HG02981 (cell line): Measurements from ENCODE around the gene IL19.

Source experiments
- ATAC-seq: cut with Tn5 transposase; IDR thresholded peaks from one replicate; pipeline ENCODE4 v1.9.1; 2021; ENCODE audit warnings: mild to moderate bottlenecking, moderate library complexity; ENCODE audit not compliant: unreplicated experiment

Gene IL19, protein sequence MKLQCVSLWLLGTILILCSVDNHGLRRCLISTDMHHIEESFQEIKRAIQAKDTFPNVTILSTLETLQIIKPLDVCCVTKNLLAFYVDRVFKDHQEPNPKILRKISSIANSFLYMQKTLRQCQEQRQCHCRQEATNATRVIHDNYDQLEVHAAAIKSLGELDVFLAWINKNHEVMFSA

GRCh38 chr1:206770531-206771337 is at the start of gene IL19:
Gene IL19, plus strand, starts transcription at chr1:206770773. Its CDS starts 65,890 bp downstream, at chr1:206836663.
- ATAC-seq, result no peak

DNA sequence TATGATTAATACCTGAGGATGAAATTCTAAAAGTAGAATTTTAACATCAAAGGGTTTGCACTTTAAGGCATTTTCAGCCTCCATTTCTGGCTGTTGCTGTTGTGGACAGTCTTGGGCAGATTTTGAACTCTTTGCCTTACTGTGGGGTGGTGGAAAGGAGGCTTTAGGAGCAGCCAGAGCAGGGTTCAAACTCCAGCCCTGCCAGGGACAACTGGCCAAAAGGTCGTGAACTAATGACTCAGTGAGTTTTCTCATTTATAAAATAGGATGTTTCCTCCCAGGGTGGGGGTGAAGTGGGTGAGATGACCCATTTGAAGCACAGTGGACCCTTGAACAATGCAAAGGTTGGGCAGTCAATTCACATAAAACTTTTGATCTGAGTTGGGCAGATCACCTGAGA is 49.1 kb upstream of the IL19 start:
- ATAC-seq, result no peak

DNA sequence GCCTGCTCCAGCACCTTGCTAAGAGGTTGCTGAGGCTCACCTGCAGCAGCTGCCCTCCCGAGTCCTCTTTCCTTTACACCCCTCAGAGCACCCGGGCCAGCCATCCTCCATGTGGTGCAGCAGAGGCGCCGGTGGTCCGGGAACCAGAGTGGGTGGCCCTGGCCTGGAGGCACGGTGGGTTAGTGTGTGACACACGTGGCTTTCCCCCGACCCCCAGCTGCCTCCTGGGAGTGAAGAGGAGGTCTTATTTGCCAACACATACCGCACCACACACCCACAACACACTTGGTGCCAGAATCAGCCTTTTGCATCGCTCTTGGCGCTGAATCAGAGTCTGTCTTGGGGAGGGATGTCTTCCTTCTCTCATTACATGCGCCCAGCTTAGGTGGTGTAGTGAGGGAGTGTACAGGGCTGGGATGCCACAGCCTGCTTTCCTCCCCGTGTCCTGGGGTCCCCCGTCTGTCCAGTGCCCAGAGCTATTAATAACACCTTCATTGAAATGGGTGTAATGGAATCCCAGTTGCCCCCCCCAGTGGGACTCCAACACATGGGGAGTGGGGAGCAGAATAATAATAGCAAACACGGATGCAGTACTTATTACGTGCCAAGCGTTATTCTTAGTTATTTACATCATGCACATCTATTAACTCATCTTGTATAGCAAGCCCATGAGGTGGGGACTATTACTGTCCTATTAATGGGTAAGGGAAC is 47.7 kb upstream of the IL19 start:
- ATAC-seq, result no peak

GRCh38 chr1:206723462-206723804 is 47.1 kb upstream of the IL19 start:
- ATAC-seq, result no peak

GRCh38 chr1:206723805-206724472 is 46.6 kb upstream of the IL19 start:
- no peak for ATAC-seq

DNA sequence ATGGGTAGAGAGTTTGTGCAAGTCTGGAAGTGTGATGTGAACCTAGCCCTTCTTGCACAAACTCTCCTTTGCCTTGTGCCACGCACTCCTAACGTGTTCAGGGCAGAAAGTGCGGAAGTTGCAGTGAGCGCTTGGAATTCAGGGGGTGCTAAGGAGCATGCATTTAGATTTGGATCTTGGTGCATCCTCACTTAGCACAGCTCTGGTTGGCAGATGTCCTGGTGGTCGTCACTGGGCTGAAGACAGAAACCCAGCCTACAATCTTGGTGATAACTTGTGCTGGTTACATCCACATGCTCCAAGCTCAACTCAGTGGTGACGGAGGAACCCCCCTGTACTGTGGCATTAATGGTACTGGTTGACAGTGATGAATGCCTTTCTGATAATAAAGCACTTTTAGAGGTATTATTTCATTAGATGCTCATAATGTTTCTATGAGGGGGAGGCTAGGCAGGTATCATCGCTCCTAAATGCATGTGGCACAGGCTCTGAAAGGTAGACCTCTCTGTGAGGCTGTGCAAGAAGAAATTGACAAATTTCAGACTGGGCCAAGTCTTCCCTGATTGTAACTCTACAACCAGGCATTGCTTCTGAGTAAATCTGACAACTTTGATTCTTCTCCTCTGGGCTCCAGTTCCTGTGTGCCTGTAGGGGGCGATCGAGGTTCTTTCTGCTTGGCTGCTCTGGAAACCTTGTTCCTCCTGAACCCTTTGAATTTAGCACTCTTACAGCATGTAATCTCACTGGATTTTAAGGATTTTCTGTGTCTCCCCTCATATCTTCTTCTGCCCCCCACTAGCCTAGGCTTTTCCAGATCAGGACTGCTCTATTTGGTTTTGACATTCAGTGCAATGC is 45.2 kb upstream of the IL19 start:
- ATAC-seq, result no peak

GRCh38 chr1:206727981-206728696 is 42.4 kb upstream of the IL19 start:
- ATAC-seq, result no peak

- ATAC-seq, result no peak
These were observed 41.9 kb upstream of the IL19 start for GRCh38 chr1:206728697-206728987.

GRCh38 chr1:206729050-206729449 is 41.5 kb upstream of the IL19 start:
- ATAC-seq, result no peak

GRCh38 chr1:206729507-206729906 is 41.1 kb upstream of the IL19 start:
- ATAC-seq, result no peak

GRCh38 chr1:206732508-206732907 is 38.1 kb upstream of the IL19 start:
- ATAC-seq, result no peak

- ATAC-seq, result no peak
These were observed 37.6 kb upstream of the IL19 start for GRCh38 chr1:206732992-206733391.

DNA sequence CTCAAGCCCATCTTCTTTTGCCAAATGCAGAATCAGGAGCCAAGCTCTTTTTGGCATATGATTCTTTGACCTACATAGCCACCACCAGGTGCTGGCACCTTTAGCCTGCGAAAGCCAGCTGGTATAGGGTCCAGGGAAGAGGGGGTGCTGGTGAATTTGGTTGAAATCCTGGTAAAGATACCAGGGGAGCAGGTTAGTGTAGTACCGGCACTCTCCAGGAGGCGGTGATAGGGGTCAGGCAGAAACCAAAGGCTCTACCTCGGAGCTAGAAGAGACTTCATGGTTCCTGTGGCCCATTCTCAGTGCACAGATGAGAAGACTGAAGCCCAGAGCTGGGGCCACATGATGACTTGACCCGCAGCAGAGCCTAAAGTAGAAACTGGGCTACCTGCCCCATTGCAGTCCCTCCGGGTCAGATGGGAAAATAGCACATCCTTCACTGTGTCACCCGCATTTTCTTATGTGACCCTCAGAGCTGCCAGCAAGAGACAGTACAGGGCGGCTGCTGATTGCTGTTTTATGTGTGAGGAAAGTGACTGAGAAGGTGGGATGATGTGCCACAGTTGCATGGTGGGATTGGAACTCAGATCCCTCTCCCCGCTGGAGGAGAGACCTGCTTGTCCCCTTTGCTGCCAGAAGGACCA is 36.0 kb upstream of the IL19 start:
- ATAC-seq, result no peak

DNA sequence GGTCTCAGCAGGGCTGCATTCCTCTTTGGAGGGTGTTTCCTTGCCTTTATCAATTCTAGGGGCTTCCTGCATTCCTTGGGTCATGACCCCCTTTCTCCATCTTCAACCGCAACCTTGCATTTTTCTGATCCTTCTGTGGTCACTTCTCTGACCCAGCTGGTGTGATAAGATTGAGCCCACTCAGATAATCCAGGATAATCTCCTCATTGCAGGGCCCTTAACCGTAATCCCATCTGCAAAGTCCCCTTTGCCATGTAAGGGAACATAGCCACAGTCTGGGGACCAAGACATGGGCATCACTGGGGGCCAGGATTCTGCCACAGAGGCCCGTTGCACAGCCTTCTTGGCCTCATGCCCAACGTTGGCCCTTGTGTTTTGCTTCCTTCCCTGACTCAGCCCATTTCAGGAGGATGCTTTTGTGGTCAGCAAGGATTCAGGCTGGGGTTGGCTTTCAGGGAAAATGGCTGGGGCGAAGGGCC is 35.0 kb upstream of the IL19 start:
- no peak for ATAC-seq

DNA sequence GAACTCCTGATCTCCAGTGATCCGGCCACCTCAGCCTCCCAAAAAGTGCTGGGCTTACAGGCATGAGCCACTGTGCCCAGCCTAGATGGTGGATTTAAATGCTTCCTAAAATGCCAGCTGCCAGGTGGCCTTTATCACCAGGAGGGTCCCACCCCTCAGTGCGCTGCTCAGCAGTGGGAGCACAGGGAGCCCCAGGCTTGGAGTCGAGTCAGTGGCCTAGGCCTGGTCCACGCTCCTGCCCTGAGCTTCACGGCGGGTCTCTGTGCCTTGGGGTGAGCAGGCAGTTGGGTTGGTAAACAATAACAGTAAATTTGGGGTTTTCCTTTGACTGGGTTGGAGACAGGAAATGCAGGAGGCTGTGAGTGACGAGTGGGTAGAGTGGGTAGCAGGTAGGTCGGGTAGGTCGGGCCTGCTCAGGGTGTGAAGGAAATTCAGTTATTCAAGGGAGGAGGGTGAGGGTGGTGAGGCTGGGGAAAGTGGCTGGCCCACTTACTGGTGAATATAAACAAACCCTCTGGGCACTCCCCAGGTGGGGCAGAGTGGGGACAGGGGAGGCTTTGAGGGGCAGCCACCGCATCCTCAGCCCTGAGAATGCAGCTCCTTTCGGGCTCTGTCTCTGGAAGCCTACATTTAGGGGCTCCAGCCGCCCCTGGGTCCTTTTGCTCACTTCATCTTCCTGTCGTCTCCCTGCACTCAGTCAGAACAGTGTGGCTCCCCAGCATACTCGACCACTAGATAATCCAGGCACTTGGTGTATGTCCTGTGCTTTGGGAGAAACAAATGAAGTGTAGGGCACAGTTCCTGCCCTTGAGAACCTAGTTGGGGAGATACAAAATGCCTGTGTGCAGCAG is 33.5 kb upstream of the IL19 start:
- ATAC-seq, result no peak

- no peak for ATAC-seq
These were observed 32.8 kb upstream of the IL19 start for GRCh38 chr1:206737729-206738201.

DNA sequence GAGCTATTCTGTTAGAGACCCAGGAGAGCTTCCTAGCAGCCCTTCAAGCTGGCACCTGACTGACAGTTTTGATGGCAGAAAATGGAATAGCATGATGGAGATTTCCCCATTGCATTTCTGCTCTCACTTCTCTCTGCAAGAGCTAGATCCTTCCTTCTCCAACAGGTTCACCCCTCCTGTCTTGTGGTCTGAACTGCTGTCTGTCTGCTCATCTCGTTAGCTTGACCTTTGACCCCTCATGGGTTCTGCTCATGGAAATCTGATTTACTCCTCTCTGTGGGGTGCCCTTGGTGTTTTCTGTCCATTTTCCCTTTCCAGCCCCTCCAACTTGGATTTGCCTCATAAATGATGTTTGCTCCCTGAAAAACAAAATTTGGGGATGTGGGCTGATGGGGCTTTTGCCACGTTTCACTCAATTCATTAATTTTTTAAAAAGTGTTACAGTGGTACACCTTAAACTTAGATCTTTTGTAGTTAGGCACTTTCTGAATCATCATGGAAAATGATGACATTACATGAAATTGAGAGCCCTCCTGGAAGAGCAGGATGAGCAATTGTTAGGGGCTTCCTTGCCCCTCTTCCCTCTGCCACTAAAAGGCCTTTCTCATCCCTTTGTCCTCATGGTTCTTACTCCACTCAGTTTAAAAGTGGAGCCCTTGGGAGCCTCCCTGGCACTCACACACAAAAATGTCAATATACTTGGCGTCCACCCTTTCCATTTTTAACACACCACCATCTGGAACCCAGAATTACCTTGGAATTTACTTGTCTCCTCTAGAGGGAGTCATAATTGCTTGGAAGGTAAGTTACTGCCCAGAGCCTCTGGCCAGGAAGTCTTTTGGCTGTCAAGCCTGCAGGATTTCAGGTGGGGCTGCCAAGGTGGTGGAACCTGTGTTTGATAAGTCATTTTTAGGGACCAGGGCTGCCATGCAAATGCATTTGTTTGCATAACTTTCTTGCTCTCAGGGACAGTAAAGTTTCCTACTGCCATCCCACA is 31.9 kb upstream of the IL19 start:
- ATAC-seq, result no peak
